Transverse colon (tissue), 4 donors: ENCODE measurements around the gene MCAT. TPM values are rescaled to one million over a fixed set of nuclear protein-coding genes. Genes with fewer than 3 reads are reported as not detected.

Experiments used
- DNase-seq: peaks from one replicate; pipeline ENCODE4 v3.0.0-alpha.2; 2019
- H3K27ac ChIP-seq, 4 donors: fragments of 200-600 bp; sonication (generic); 2 replicates each; pipeline ENCODE4 v1.5.1; 2016 to 2018; ENCODE audit warnings: inconsistent platforms in 4 of 4
- H3K27me3 ChIP-seq: fragments of 200-600 bp; sonication (generic); 2 replicates; pipeline ENCODE4 v1.5.1; 2017; ENCODE audit warnings: inconsistent platforms
- H3K36me3 ChIP-seq, 4 donors: fragments of 200-600 bp; sonication (generic); 2 replicates each; pipeline ENCODE4 v1.5.1; 2017 to 2019; ENCODE audit warnings: inconsistent platforms in 4 of 4
- H3K4me1 ChIP-seq, 4 donors: fragments of 200-600 bp; sonication (generic); 2 replicates each; pipeline ENCODE4 v1.5.1; 2017 to 2020; ENCODE audit warnings: inconsistent platforms in 4 of 4
- H3K4me3 ChIP-seq, 4 donors: fragments of 200-600 bp; sonication (generic); 1 replicate in 1 of 4; 2 replicates in 3 of 4; pipeline versions ENCODE4 v1.5.1 to v1.6.1; 2017 to 2019; ENCODE audit warnings: inconsistent platforms in 4 of 4
- H3K9me3 ChIP-seq, 2 donors: fragments of 200-600 bp; sonication (generic); 2 replicates each; pipeline ENCODE4 v1.5.1; 2017 to 2019; ENCODE audit warnings: inconsistent platforms in 2 of 2
- CTCF ChIP-seq, 5 experiments: fragments of 200-600 bp in 3 of 5; fragments of 450-650 bp in 2 of 5; sonication (generic) in 3 of 5; IDR thresholded peaks; 1 replicate in 2 of 5; 2 replicates in 3 of 5; pipeline ENCODE4 v1.5.1; 2016 to 2017; ENCODE audit warnings: antibody characterized with exemption in 5 of 5, inconsistent platforms in 3 of 5, mild to moderate bottlenecking in 2 of 5, moderate library complexity in 1 of 5
- EP300 ChIP-seq: sonication (generic); formaldehyde crosslinking; IDR thresholded peaks from one replicate; pipeline ENCODE4 v1.6.1; 2017; ENCODE audit warnings: antibody characterized with exemption, low read depth
- POLR2A ChIP-seq: fragments of 450-650 bp; IDR thresholded peaks from one replicate; pipeline ENCODE4 v1.6.1; 2016; ENCODE audit warnings: antibody characterized with exemption, mild to moderate bottlenecking, moderate library complexity
- POLR2AphosphoS5 ChIP-seq, 3 donors: sonication (generic); formaldehyde crosslinking; IDR thresholded peaks; one replicate each; pipeline ENCODE4 v1.6.1; 2016; ENCODE audit warnings: antibody characterized with exemption in 3 of 3
- WGBS, 2 donors: methylation state at CpG; one replicate each; pipeline ENCODE4 v1.1.5; 2018; ENCODE audit warnings: low coverage in 1 of 2; 5-methylcytosine and 5-hydroxymethylcytosine counted together
- in situ Hi-C, 4 donors: fragments of 200-750 bp; cut with MboI; loops; one replicate each; pipeline versions ENCODE4 v1.15.0 to v1.15.1; 2017; ENCODE audit warnings: low sequenced_read_pairs in 3 of 4, low pct_ligation_motif_present in 1 of 4, low pct_unique_long_range_greater_than_20kb in 1 of 4
- intact Hi-C: fragments of 100-400 bp; cut with DNase I; formaldehyde crosslinking; loops from one replicate; pipeline ENCODE4 v1.15.1; 2023; ENCODE audit warnings: low total_unique reads
- total RNA-seq, 4 donors: library from RNA; depleted of rRNA; stranded (reverse); fragments of >200 nt; gene quantifications; one replicate each; pipeline ENCODE4 v1.1.0, GENCODE V29; 2016

MCAT gene
- total RNA-seq, 4 donors from 2014 or later, result 20.9 to 24.3 (median 22.5) TPM

- intact Hi-C loops (no loop called here), in situ Hi-C loops (no loop called here)
- no peak overlapping the region for H3K4me3 ChIP-seq
- no peaks in the 10 kb centered on the region for H3K9me3 ChIP-seq
- H3K4me1 ChIP-seq, result peaks cover 0 to 16% (median 13%) of the 10 kb centered on the region in 4 donors
- TF ChIP-seq POLR2AphosphoS5 (IDR thresholded peaks at IDR 0.05), result no peak
- no peak for TF ChIP-seq CTCF (IDR thresholded peaks at IDR 0.05)
- TF ChIP-seq EP300, result no peak
- TF ChIP-seq POLR2A, result no peak
- H3K27ac ChIP-seq, result peak overlapping the region; percentile 81 to 91 (median 87)
- H3K36me3 ChIP-seq, result peaks cover 0 to 14% (median 2%) of the 10 kb centered on the region in 4 donors
- 93% methylated on average over 19 of the region's 19 CpGs; no CpG with 5 or more reads in 1 of the 2 donors for WGBS, 2 donors
- no peak for DNase-seq
- H3K27me3 ChIP-seq, result no peaks in the 10 kb centered on the region
These were observed 29.0 kb upstream of the MCAT start for GRCh38 chr22:43172191-43172590.

- in situ Hi-C loops, result no loop called here
- peak overlapping the region; percentile 81 to 91 (median 87) for H3K27ac ChIP-seq
- intact Hi-C loops, result no loop called here
- 41 to 80% methylated on average over 1 to 9 of the region's 12 CpGs for WGBS, 2 donors
- H3K4me1 ChIP-seq, result peaks cover 0 to 16% (median 13%) of the 10 kb centered on the region in 4 donors
- H3K9me3 ChIP-seq, result no peaks in the 10 kb centered on the region
- no peaks in the 10 kb centered on the region for H3K27me3 ChIP-seq
- no peak for TF ChIP-seq EP300
- peak in 2 of 3 donors; percentile 45 to 67 for TF ChIP-seq POLR2AphosphoS5 (IDR thresholded peaks at IDR 0.05)
- no peak for TF ChIP-seq CTCF (IDR thresholded peaks at IDR 0.05)
- peak; percentile 79 for TF ChIP-seq POLR2A
- peak overlapping the region in 3 of 4 donors; percentile 14 to 43 (median 28) for H3K4me3 ChIP-seq
- DNase-seq, result peak; percentile 86
- H3K36me3 ChIP-seq, result peaks cover 0 to 14% (median 2%) of the 10 kb centered on the region in 4 donors
These were observed 28.4 kb upstream of the MCAT start for GRCh38 chr22:43171607-43172006.

DNA sequence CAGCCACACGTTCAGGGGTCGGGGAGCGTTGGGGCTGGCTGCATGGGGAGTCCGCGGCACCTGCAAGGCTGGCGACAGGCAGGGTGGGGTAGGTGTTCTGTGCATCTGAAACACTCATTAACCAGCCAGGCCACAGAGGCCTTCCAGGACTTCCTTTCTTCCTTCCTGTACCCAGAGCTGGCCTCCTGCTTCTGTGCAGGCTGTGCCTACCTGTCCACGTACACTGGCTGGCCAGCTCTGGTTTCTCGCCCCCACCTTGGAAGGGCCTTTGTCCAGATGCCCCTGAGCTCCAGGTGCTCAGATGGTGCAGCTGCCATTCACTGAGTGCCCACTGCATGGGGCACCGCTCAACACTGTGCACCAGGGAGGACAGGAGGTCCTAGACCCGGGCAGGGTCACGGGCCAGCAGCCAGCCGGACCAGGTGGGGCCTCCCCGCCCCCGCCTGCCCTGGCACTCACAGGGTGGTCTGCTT is 27.9 kb upstream of the MCAT start:
- TF ChIP-seq EP300, result no peak
- peak in 2 of 5 experiments; percentile 14 to 26 for TF ChIP-seq CTCF (IDR thresholded peaks at IDR 0.05)
- in situ Hi-C loops, result no loop called here
- no peaks in the 10 kb centered on the region for H3K27me3 ChIP-seq
- intact Hi-C loops, result no loop called here
- peaks cover 0 to 16% (median 13%) of the 10 kb centered on the region in 4 donors for H3K4me1 ChIP-seq
- 56 to 68% methylated on average over 7 to 9 of the region's 14 CpGs for WGBS, 2 donors
- H3K27ac ChIP-seq, result peak overlapping the region; percentile 81 to 91 (median 87)
- peak; percentile 67 for DNase-seq
- H3K36me3 ChIP-seq, result peaks cover 0 to 14% (median 2%) of the 10 kb centered on the region in 4 donors
- H3K9me3 ChIP-seq, result no peaks in the 10 kb centered on the region
- peak overlapping the region in 3 of 4 donors; percentile 14 to 43 (median 28) for H3K4me3 ChIP-seq

DNA sequence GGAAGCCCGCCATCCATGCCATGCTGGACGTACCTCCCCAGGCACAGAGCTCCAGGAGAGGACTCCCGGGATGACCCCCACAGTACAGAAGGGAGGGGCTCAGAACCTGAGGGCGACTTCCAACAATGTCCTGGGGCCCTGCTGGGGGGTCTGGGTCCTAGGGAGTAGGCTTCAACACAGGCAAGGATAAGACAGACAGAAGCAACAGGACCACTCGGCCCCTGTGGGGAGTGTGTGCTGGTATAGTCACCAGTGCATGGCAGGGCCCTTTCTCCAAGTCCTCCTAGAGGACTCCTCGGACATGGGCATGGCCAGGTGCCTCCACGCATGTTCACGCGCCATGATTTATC is 26.9 kb upstream of the MCAT start:
- DNase-seq, result no peak
- no peaks in the 10 kb centered on the region for H3K9me3 ChIP-seq
- 92% methylated on average over 9 of the region's 9 CpGs; no CpG with 5 or more reads in 1 of the 2 donors for WGBS, 2 donors
- no peaks in the 10 kb centered on the region for H3K27me3 ChIP-seq
- intact Hi-C loops, result no loop called here
- H3K36me3 ChIP-seq, result peaks cover 0 to 14% (median 2%) of the 10 kb centered on the region in 4 donors
- TF ChIP-seq POLR2A, result no peak
- no peak for TF ChIP-seq CTCF (IDR thresholded peaks at IDR 0.05)
- TF ChIP-seq EP300, result no peak
- TF ChIP-seq POLR2AphosphoS5 (IDR thresholded peaks at IDR 0.05), result no peak
- in situ Hi-C loops, result no loop called here
- H3K27ac ChIP-seq, result peak overlapping the region in 1 of 4 donors; percentile 89
- peaks cover 0 to 16% (median 13%) of the 10 kb centered on the region in 4 donors for H3K4me1 ChIP-seq
- H3K4me3 ChIP-seq, result peak overlapping the region in 1 of 4 donors; percentile 43
